ENCODE data around the gene B4GALNT3.

GRCh38 chr12:513446-513845 is 53.7 kb downstream of the B4GALNT3 start:
- TF ChIP-seq EZH2phosphoT487 (IDR thresholded peaks at IDR 0.05; ENCODE audit: insufficient read depth, low read depth) (no peak), EZH2 (IDR thresholded peaks at IDR 0.05; ENCODE audit: insufficient read depth, poor library complexity, severe bottlenecking) (no peak)
